NCI-H1048 (cell line): Measurements from ENCODE around the gene CFAP73.
"Not testable (repeated sequence)": the region's sequence is repeated elsewhere in the genome, so short reads cannot be mapped to it uniquely, and the experiment has no call there.

Experiments
- DNase-seq: peaks from one replicate; lab custom pipeline; 2025; lab: John Stamatoyannopoulos, UW

The CFAP73 gene

GRCh38 chr12:113190761-113191160 lies 41.2 kb downstream of the CFAP73 start:
- no peak for DNase-seq

GRCh38 chr12:113191227-113191626 lies 41.7 kb downstream of the CFAP73 start:
- no peak for DNase-seq

DNA sequence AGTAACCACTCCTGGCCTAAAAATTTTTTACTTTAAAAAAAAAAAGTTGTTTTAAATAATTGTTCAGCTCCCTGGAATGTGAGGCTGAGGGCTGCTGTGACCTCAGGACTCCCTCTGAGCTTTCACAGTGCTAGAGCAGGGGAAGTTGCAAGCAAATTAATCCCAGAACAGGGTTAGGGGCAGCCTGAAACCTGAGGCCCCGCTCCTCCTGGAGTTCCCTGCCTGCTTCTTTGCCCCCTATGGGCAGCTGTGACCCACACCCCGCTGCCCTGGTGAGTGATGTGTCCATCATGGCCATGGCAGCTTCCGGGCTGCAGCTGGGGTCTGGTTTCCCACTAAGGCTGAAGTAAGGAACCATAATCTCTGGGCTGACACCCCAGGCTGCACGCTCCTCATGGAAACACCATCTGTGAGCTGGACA lies 45.5 kb downstream of the CFAP73 start:
- DNase-seq, result no peak

DNA sequence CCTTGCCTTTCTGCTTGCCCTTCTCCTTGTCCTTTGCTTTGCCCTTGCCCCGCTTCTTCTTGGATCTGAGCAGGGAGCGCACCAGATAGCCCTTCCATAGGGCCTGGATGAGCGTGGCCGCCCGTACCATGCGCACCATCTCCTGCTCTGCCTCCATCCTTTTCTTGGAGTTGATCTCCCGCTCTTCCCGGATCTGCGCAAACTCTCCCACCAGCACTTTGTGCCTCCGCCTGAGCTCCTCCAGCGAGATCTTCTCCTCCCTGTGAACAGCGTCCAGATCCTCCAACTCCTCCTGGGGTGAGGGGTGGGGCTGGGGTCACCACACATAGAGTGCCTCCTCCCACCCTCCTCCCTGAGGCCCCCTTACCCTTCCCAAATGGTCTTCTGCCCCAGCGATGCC lies 46.1 kb downstream of the CFAP73 start:
- DNase-seq, result no peak

DNA sequence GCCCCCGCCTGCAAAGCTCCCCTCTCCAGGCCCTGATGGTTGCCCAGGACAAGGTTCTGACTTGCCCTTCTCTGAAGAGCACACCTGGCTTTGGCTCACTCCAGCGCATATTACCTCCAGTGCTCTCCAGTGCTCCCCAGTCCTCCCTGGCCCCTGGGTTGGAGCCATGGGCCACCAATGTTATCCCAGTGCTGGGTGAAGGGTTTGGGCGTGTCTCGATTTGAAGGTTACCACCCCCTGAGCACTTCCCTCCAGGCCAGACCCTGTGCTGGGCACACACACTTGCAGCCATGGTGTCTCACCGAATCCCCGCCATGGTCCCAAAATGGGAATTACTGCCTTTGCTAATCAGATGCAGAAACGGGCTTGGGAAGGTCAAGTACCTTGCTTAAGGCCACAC lies 47.1 kb downstream of the CFAP73 start:
- no peak for DNase-seq

DNA sequence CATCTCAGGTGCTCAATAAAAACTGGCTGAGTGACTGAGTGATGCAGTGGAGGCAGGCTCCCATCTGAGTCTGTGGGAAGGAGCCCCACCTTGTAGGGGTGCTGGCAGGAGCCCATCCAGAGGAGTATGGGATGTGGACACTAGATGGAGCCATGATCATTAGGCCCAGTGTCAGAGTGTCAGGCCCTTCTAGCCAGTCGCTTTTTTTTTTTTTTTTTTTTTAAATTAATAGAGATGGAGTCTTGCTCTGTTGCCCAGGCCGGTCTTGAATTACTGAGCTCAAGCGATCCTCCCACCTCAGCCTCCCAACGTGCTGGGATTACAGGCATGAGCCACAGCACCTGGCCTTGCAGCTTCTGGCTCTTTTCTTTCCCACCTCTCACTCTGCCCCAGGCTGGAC lies 47.5 kb downstream of the CFAP73 start:
- peak; percentile 20 for DNase-seq

DNA sequence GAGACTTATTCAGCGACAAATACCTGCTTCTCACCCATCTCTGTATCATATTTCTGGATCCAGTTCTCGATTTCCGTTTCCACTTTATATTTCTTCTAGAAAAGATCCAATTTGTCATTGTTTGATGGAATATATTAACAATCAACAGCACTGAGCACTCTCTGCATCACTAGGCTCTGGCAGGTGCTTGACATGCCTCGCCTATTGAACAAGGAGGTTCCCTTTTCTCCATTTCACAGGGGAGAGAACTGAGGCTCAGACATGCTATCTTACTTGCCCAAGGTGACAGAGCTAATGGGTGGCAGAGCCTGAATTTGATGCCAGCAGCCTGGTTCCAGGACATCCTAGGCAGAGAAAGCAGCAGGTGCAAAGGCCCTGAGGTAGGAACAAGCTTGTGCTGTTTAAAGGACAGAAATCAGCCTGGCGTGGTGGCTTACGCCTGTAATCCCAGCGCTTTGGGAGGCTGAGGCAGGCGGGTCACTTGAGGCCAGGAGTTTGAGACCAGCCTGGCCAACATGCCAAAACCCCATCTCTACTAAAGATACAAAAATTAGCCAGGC lies 48.1 kb downstream of the CFAP73 start:
- no peak for DNase-seq

DNA sequence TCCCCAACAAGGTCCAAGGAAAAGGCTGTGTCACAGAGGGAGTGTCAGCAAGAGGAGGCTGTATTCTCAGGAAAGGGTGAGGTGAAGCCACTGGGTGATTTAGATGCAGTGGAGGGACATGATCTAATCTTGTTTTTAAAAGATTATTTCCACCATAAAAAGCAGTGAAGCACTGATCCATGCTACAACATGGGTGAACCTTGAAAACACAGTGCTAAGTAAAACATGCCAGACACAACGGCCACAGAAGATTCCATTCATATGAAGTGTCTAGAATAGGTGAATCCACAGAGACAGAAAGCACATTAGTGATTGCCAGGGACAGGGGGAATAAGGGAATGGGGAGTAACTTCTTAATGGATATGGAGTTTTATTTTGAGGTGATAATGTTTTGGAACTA lies 48.8 kb downstream of the CFAP73 start:
- DNase-seq, result no peak

DNA sequence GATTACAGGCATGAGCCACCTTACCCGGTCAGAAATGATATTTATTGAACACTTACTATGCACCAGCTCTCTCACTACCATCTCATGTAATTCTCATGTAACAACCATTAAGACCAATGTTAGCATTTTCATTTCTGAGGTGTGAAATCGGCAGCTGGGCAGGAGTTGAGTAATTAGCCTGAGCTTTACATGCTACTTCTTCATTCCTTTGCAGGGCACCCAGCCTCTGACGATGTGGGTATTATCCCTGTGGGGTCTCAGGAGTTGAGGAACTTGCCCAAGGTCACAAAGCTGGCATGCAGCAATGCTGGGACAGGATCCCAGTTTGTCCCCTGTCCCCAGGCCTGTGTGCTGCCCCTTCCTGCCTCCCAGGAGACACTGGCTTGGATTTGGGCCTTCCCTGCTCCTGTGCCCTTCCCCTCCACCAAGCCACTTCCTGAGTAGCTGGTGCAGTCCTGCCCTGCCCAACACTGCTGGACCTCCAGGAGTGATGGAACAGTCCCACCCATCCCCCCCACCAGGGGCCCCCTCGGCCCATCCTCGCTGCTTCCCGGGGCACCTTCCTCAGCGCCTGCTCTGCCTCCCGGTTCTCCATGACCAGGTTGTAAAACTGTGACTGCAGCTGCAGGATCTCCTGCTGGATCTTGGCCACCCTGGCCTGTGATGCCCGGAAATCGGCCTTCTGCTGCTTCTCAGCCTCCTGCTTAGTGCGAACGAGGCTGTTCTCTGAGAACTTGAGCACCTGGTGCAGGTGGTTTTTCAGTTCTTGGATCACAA lies 50.7 kb downstream of the CFAP73 start:
- DNase-seq, result no peak

GRCh38 chr12:113201187-113202177 lies 52.0 kb downstream of the CFAP73 start:
- no peak for DNase-seq

- DNase-seq, result no peak
Measured at GRCh38 chr12:113202300-113203075, 53.0 kb downstream of the CFAP73 start.

GRCh38 chr12:113203852-113204760 lies 54.6 kb downstream of the CFAP73 start:
- DNase-seq, result no peak

GRCh38 chr12:113204804-113205203 lies 55.3 kb downstream of the CFAP73 start:
- no peak for DNase-seq

DNA sequence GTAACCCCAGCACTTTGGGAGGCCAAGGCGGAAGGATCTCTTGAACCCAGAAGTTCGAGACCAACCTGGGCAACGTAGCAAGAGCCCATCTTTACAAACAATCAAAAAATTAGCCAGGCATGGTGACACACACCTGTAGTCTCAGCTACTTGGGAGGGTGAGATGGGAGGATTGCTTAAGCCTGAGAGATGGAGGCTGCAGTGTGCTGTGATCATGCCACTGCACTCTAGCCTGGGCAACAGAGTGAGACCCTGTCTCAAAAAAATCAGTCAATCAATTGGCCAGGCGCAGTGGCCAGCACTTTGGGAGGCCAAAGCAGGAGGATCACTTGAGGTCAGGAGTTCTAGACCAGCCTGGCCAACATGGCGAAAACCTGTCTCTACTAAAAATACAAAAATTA lies 57.3 kb downstream of the CFAP73 start:
- DNase-seq, result not testable (repeated sequence)

DNA sequence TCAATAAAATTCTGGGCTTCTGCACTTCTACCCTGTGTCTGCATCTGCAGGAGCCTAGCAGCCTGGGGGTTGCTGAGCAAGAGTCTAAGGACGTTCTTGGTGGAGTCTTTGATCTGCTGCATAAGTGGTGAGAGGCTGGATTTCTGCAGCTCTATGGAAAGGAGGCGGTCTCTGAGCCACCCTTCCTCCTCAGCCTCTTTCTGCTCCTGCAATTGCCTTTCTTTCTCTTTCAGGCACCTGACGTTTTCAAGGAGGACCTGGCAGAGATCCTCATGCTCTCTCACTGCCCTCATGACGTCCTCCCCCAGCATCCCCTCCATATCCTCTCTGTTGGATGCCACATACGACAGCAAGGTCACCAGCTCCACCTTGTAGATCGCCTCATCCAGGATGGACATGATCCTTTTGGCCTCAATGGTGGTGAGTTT lies 58.1 kb downstream of the CFAP73 start:
- no peak for DNase-seq

GRCh38 chr12:113208041-113208934 lies 58.8 kb downstream of the CFAP73 start:
- DNase-seq, result no peak
